Hepatocyte (in vitro differentiated cells): ENCODE data around the gene TPPP.

Experiments
- EZH2phosphoT487 ChIP-seq: fragments of 200-600 bp; sonication (generic); IDR thresholded peaks from one replicate; pipeline ENCODE4 v1.6.1; 2018; ENCODE audit warnings: antibody characterized with exemption, mild to moderate bottlenecking, low read depth, moderate library complexity; ENCODE audit not compliant: unreplicated experiment, severe bottlenecking
- TF ChIP-seq, protein P1 (sequence below): fragments of 200-600 bp; sonication (generic); IDR thresholded peaks from 2 replicates; pipeline ENCODE4 v1.5.1; 2016; ENCODE audit warnings: antibody characterized with exemption, mild to moderate bottlenecking; ENCODE audit not compliant: poor library complexity

DNA sequence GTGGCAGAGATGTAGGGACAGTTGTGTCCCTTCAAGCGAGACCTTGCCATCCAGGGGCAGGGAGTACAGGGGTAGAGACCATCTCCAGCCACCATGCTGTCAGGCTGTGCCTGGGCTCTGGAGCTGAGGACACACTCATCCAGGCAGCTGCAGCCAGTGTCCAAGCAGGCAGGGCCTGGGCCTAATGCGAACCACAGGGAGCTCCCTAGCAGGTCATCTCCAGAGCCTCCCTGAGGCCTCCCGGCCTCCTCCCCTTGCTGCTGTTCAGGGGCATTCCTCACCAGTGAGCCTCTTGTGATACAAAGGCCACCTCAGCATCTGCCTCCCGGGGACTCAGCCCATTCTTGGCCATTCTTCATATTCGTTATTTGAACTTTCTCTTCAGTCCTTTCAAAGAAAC is 35.0 kb downstream of the TPPP start:
- TF ChIP-seq, protein P1, sequence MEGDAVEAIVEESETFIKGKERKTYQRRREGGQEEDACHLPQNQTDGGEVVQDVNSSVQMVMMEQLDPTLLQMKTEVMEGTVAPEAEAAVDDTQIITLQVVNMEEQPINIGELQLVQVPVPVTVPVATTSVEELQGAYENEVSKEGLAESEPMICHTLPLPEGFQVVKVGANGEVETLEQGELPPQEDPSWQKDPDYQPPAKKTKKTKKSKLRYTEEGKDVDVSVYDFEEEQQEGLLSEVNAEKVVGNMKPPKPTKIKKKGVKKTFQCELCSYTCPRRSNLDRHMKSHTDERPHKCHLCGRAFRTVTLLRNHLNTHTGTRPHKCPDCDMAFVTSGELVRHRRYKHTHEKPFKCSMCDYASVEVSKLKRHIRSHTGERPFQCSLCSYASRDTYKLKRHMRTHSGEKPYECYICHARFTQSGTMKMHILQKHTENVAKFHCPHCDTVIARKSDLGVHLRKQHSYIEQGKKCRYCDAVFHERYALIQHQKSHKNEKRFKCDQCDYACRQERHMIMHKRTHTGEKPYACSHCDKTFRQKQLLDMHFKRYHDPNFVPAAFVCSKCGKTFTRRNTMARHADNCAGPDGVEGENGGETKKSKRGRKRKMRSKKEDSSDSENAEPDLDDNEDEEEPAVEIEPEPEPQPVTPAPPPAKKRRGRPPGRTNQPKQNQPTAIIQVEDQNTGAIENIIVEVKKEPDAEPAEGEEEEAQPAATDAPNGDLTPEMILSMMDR, result no peak
- TF ChIP-seq EZH2phosphoT487, result no peak
